ENCODE results near the gene MPG. TPM values are rescaled to one million over a fixed set of nuclear protein-coding genes. Genes with fewer than 3 reads are reported as not detected.
A peak's percentile ranks its signal among the peaks of the same experiment; 100 is the strongest.

The MPG gene
- total RNA-seq, 1 experiment from 2014 or later = 85.7 TPM

DNA sequence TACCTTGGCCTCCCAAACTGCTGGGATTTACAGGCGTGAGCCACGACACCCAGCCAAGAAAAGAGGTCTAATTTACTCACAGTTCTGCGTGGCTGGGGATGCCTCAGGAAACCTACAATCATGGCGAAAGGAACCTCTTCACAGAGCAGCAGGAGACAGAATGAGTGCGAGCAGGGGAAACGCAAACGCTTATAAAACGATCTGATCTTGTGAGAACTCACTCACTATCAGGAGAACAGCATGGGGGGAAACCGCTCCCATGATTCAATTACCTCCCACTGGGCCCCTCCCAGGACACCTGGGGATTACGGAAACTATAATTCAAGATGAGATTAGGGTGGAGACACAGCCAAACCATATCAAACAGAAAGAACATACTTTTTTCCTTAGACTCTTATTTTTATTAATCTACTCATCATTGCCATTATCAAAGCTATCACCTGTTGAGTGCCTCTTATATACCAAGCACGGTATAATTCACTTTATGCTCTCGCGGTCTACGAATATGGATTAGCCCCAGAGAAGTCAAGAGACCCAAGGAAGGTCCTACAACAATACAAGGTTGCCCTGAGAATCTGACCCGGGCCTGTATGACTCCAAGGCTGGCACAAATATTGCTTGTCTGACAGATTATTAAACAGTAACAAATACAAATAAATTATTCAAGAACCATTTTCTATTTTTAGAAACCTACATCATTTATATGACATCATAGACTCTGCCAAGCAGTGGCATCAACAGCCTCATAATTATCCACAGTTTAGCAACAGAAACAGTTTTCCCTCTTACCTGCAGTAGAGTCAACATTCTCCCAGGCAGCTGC, 27.0 kb upstream of the MPG start:
- ChIA-PET POLR2A (interaction anchor here (0.7 kb wide), 1 partner anchor 31 kb away, joined by 6 read pairs; no protein-coding TSS in a partner anchor), CTCF (no interaction called here)
- no peak overlapping the region for H3K27ac ChIP-seq (ENCODE audit: low read length)
- H3K4me3 ChIP-seq (ENCODE audit: low read depth in 2 of 2, low read length in 2 of 2) = no peak overlapping the region
- in situ Hi-C loops (cut with HindIII; ENCODE audit: low pct_unique_long_range_greater_than_20kb, low sequenced_read_pairs) = no loop called here
- intact Hi-C loops (cut with micrococcal nuclease; ENCODE audit: unreplicated experiment) = no loop called here
- peaks cover 3% of the 10 kb centered on the region; the same call in 1 of the 2 replicates for H3K4me1 ChIP-seq (ENCODE audit: control insufficient read depth, insufficient read depth, low read length)
- no peaks in the 10 kb centered on the region for H3K9me3 ChIP-seq (ENCODE audit: control insufficient read depth, insufficient read depth, low read depth, low read length)
- peaks cover 5% of the 10 kb centered on the region for H3K36me3 ChIP-seq (ENCODE audit: control insufficient read depth, insufficient read depth, low read length)
- DNase-seq (ENCODE audit: low read depth, low spot score) (no peak), ATAC-seq (no peak)
- H3K27me3 ChIP-seq (ENCODE audit: control insufficient read depth, insufficient read depth, low read length) = no peaks in the 10 kb centered on the region
- TF ChIP-seq, protein P1, sequence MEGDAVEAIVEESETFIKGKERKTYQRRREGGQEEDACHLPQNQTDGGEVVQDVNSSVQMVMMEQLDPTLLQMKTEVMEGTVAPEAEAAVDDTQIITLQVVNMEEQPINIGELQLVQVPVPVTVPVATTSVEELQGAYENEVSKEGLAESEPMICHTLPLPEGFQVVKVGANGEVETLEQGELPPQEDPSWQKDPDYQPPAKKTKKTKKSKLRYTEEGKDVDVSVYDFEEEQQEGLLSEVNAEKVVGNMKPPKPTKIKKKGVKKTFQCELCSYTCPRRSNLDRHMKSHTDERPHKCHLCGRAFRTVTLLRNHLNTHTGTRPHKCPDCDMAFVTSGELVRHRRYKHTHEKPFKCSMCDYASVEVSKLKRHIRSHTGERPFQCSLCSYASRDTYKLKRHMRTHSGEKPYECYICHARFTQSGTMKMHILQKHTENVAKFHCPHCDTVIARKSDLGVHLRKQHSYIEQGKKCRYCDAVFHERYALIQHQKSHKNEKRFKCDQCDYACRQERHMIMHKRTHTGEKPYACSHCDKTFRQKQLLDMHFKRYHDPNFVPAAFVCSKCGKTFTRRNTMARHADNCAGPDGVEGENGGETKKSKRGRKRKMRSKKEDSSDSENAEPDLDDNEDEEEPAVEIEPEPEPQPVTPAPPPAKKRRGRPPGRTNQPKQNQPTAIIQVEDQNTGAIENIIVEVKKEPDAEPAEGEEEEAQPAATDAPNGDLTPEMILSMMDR (IDR thresholded peaks at IDR 0.05) = no peak
- no peak for TF ChIP-seq SIN3A (IDR thresholded peaks at IDR 0.05; ENCODE audit: borderline replicate concordance, insufficient read depth, low read depth, low read length)
- TF ChIP-seq POLR2AphosphoS5 (IDR thresholded peaks at IDR 0.05; ENCODE audit: low read depth, low read length) = no peak
- no peak for TF ChIP-seq TCF7L2 (IDR thresholded peaks at IDR 0.05; ENCODE audit: low read depth, low read length)
- TF ChIP-seq, protein P2, sequence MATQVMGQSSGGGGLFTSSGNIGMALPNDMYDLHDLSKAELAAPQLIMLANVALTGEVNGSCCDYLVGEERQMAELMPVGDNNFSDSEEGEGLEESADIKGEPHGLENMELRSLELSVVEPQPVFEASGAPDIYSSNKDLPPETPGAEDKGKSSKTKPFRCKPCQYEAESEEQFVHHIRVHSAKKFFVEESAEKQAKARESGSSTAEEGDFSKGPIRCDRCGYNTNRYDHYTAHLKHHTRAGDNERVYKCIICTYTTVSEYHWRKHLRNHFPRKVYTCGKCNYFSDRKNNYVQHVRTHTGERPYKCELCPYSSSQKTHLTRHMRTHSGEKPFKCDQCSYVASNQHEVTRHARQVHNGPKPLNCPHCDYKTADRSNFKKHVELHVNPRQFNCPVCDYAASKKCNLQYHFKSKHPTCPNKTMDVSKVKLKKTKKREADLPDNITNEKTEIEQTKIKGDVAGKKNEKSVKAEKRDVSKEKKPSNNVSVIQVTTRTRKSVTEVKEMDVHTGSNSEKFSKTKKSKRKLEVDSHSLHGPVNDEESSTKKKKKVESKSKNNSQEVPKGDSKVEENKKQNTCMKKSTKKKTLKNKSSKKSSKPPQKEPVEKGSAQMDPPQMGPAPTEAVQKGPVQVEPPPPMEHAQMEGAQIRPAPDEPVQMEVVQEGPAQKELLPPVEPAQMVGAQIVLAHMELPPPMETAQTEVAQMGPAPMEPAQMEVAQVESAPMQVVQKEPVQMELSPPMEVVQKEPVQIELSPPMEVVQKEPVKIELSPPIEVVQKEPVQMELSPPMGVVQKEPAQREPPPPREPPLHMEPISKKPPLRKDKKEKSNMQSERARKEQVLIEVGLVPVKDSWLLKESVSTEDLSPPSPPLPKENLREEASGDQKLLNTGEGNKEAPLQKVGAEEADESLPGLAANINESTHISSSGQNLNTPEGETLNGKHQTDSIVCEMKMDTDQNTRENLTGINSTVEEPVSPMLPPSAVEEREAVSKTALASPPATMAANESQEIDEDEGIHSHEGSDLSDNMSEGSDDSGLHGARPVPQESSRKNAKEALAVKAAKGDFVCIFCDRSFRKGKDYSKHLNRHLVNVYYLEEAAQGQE (IDR thresholded peaks at IDR 0.05; ENCODE audit: insufficient read depth in 1 of 2, low read depth in 2 of 2, low read length in 1 of 2) = no peak
- TSS peak; percentile 86 for BruUV-seq (replicated peaks)

DNA sequence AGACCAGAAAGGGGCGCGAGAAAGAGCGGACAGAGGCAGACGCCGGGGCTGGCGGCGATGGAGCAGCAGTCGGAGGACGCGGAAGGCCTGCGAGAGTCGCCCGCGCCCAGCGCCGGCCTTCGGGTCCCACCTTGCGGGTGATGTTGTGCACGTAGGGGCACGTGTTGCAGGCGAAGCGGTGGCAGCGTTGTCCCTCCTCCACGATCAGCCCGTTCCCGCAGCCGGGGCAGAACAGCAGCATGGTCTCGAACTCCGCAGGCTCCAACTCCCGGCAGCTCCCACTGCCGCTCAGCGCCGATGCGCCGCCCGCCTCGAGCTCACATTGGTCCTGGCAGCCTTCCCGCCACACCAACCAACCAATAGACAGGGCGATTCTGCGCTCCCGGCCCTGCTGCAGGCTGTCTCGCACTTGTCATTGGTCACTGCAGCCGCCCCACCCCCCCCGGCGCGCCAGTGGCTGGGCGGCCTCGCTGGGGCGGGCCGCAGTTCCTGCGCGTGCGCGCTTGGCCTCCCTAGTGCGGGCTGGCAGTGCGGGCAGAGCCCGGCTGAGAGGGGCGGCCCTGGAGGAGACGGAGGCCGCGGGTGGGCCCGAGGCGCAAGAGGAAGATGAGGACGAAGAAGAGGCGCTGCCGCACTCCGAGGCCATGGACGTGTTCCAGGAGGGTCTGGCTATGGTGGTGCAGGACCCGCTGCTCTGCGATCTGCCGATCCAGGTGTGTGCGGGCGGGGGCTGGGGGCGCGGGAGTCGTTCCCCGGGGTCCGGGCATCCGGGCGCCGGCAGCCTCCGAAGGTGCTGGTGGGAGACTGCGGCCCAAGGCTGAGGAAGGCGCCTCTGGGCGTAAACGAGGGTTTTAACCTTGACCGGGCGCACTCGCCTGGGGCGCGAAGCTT, 24.4 kb upstream of the MPG start, which contains the start of the genes POLR3K and SNRNP25:
Gene POLR3K, minus strand, starts transcription at position 263 of the 891 bp plus-strand sequence. Its CDS starts 22 bp downstream, at position 241.
Gene SNRNP25, plus strand, starts transcription at position 483 of the 891 bp plus-strand sequence. Its CDS starts 189 bp downstream, at position 672.
- peaks cover 3% of the 10 kb centered on the region; the same call in 1 of the 2 replicates for H3K4me1 ChIP-seq (ENCODE audit: control insufficient read depth, insufficient read depth, low read length)
- H3K36me3 ChIP-seq (ENCODE audit: control insufficient read depth, insufficient read depth, low read length) = no peaks in the 10 kb centered on the region; the same call in 1 of the 2 replicates
- TF ChIP-seq POLR2AphosphoS5 (IDR thresholded peaks at IDR 0.05; ENCODE audit: low read depth, low read length) (peak; percentile 85), TCF7L2 (IDR thresholded peaks at IDR 0.05; ENCODE audit: low read depth, low read length) (no peak), SIN3A (IDR thresholded peaks at IDR 0.05; ENCODE audit: borderline replicate concordance, insufficient read depth, low read depth, low read length) (peak; percentile 69)
- TF ChIP-seq, protein P1 (IDR thresholded peaks at IDR 0.05) = no peak
- TF ChIP-seq, protein P2 (IDR thresholded peaks at IDR 0.05; ENCODE audit: insufficient read depth in 1 of 2, low read depth in 2 of 2, low read length in 1 of 2) = no peak
- no TSS peak for BruUV-seq (replicated peaks)
- H3K27me3 ChIP-seq (ENCODE audit: control insufficient read depth, insufficient read depth, low read length) = no peaks in the 10 kb centered on the region
- in situ Hi-C loops (cut with HindIII; ENCODE audit: low pct_unique_long_range_greater_than_20kb, low sequenced_read_pairs) = no loop called here
- H3K27ac ChIP-seq (ENCODE audit: low read length) = peak within 1 kb of the TSS; percentile 93
- ChIA-PET CTCF (no interaction called here), POLR2A (interaction anchor here (0.5 kb wide), 1 partner anchor 85 kb away, joined by 6 read pairs; no protein-coding TSS in a partner anchor)
- DNase-seq (ENCODE audit: low read depth, low spot score) (peak; percentile 86), ATAC-seq (peak; percentile 97)
- intact Hi-C loops (cut with micrococcal nuclease; ENCODE audit: unreplicated experiment) = no loop called here
- no peaks in the 10 kb centered on the region for H3K9me3 ChIP-seq (ENCODE audit: control insufficient read depth, insufficient read depth, low read depth, low read length)
- peak within 1 kb of the TSS; percentile 81 to 91 for H3K4me3 ChIP-seq (ENCODE audit: low read depth in 2 of 2, low read length in 2 of 2)
